GM21737 (cell line): Measurements from ENCODE around the gene ARL6IP4.

Source experiments
- ATAC-seq: cut with Tn5 transposase; IDR thresholded peaks from one replicate; pipeline ENCODE4 v1.9.1; 2021; ENCODE audit warnings: mild to moderate bottlenecking, moderate library complexity; ENCODE audit not compliant: unreplicated experiment

Gene ARL6IP4

GRCh38 chr12:122958198-122958888 is 22.1 kb upstream of the ARL6IP4 start:
- ATAC-seq = no peak

DNA sequence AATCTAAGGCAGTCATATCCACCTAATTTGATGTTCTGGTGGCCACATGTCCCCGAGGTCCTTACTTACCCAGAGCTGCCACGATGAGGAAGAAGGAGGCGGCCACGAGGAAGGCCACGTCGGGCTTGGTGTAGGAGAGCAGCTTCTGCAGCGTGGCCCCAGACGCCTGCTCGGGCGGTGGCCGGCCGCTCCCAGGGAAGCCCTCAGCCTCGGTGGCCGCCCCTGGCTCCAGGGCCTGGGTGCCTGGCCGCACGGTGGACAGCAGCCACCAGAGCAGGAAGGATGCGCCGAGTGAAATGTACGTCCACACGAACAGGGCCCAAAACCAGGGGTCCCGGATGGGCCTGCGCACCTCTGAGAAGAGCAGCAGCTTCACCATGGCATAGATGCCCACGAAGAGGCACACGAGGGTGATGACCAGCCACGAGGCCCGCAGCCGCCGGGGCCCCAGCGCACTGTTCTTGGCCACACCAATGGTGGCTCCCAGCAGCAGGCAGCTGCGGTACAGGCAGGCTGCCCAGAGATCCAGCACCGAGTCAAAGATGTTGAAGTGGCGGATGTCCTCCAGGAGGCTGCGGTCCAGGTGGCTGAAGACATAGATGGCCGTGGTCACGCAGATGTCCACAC is 20.8 kb upstream of the ARL6IP4 start:
- ATAC-seq = no peak

GRCh38 chr12:122960193-122960569 is 20.3 kb upstream of the ARL6IP4 start:
- ATAC-seq = no peak

- ATAC-seq = no peak
Measured at GRCh38 chr12:122961531-122962329, 18.8 kb upstream of the ARL6IP4 start.

GRCh38 chr12:122963941-122964265 is 16.6 kb upstream of the ARL6IP4 start:
- no peak for ATAC-seq

GRCh38 chr12:122964439-122965257 is 15.8 kb upstream of the ARL6IP4 start:
- no peak for ATAC-seq

GRCh38 chr12:122965321-122965751 is 15.1 kb upstream of the ARL6IP4 start:
- no peak for ATAC-seq

- ATAC-seq = peak; percentile 68
Measured at GRCh38 chr12:122965851-122966742, 14.4 kb upstream of the ARL6IP4 start, which contains the start of gene ABCB9. TSS of gene ABCB9 (minus strand) at chr12:122966463. CDS start at chr12:122960235, 6,228 bp downstream.

DNA sequence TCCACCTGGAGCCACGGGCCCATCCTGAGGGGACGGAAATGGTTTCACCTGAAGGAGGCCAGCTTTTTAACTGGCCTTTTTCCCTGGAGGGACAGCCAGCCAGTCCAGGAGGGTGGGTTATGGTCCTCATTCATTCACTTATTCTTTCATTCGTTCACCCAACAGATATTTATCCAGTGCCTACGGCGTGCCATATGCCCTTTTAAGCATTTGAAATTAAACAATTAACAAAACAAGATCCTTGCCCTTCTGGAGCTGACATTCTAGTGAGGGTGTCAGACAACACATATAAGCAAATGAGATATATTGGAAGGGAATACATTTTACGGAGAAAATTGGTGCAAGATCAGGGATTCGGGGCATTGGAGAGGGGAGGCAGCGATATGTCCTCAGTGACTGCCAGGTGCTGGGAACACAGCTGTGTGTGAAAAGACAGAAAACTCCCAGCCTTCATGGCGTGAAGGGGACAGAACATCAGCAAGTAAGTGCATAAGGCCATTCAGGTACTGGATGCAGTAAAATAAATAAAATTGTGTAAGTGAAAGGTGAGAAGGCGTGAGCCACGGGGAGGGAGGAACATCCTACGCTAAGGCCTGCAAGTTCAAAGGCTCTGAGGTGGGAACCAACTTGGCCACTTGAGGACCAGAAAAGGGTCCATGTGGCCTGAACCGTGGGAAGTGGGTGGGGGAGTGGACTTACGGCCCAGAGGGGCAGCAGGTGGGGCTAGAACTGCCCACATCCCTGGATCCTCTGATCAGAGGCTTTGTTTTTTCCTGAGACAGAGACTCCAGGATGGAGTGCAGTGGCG is 13.5 kb upstream of the ARL6IP4 start:
- no peak for ATAC-seq

- ATAC-seq = no peak
Measured at GRCh38 chr12:122968104-122968503, 12.4 kb upstream of the ARL6IP4 start.

DNA sequence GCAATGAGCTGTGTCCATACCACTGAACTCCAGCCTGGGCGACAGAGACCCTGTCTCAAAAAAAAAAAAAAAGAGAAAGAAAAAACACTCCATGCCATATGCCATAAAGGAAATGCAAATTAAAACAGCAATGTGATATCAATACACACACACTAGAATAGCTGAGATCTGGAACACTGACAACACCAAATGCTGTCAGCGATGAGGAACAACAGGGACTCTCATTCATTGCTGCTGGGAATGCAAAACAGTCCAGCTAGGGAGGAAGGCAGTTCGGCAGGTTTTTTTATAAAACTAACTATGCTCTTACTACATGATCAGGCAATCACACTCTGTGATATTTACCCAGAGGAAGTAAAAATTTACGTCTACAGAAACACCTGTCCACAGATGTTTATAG is 10.8 kb upstream of the ARL6IP4 start:
- ATAC-seq = no peak

- ATAC-seq = peak; percentile 64
Measured at GRCh38 chr12:122974274-122974891, 6.1 kb upstream of the ARL6IP4 start.

DNA sequence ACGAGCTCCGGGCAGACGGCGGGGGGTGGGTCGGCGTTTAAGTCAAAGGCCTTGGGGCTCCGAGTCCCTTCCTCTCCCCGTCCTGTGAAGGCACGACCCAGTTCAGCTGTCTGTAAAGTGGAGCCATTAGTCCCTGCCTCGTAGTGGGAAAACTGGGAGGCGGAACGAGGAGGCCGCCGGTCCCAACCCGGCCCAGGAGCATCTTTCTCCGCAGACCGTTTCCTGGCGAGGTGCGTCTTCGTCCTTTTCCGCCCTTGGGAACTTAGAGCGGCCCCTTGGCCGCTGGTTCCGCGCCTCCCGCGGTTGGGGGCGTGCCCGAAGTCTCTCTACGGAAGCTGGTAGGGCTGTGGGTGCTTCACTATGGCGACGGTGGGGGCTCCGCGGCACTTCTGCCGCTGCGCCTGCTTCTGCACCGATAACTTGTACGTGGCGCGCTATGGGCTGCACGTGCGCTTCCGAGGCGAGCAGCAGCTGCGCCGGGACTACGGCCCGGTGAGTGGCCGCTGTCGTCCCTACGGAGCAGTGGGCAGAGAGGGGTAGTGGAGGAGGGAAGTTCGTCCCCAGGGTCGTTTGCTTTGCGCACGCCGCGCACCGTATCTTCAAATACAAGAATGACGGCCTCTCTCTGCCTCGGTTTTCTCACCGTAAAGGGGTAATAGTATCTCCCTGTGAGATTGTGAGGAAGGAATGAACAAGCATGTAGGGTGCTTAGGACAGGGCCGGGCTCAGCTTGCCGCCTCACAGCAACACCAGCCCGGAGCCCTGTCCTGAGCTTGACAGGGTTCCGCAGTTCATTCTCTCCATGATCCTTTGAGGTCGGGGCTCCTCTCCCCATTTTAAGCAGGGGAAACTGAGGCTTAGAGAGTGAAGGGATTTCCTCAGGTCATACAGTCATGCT is 5.3 kb upstream of the ARL6IP4 start, which contains the start of gene OGFOD2:
Gene OGFOD2, plus strand, starts transcription at position 353 of the 898 bp plus-strand sequence. Its CDS starts 8 bp downstream, at position 361.
- ATAC-seq = peak; percentile 62

DNA sequence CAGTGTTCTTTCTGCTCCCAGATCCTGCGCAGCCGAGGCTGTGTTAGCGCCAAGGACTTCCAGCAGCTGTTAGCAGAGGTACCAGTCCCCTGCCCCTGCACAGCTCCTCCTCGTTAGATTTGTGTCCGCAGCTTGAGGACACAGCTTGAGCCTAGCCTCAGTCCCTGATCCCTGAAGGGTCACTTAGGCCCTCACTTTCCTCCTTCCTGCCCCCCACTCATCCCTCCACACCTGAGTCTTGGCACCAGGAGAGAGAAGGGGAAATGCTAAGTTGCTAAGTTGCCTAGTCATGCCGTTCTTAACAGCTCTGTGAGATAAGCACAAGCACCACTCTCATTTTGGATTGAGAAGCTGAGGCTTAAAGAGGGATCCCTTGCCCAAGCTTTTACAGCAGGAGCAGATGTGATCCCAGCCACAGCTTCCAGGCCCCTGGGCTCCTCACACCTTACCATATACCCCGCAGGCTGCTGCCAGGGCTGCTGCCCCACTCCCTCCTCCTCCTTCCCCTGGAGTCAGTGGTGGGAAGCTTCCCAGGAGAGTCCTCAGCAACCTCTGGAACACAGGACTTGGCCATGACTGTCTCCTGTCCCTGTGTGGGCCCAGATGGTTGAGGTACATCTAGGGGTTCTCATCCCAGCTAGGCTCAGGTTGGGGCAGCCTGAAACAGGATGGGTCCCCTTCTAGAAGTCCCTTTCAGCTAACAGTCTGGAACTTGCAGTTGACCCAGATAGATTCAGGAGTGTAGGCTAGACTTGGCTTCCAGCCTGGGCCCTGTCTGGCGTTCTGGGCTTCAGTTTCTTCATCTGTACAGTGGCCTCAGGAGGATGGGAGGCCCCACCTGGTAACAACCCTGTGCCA is 4.5 kb upstream of the ARL6IP4 start:
- ATAC-seq = no peak

GRCh38 chr12:122976648-122976975 is 3.9 kb upstream of the ARL6IP4 start:
- ATAC-seq = no peak

GRCh38 chr12:122977153-122977552 is 3.3 kb upstream of the ARL6IP4 start:
- ATAC-seq = no peak
